ENCODE measurements around the gene CACNA1D.

CACNA1D gene

DNA sequence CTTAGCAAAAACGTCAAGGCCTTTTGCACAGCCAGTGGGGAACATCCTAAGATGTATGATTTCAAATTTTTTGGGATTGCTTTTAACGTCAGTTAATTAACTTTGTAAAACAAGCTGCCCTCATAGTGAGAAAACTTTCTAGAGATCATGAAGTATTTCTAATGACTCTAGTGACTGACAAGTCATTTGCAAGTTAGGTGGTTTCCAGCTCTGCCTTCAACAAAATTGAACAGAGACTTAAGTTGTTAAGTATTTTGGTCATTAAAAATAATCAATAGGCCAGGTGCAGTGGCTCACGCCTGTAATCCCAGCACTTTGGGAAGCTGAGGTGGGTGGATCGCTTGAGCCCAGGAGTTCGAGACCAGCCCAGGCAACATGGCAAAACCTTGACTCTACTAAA is 280.6 kb downstream of the CACNA1D start:
- DNase-seq (ENCODE audit: extremely low read depth in 1 of 2, low read depth in 1 of 2): no peak

DNA sequence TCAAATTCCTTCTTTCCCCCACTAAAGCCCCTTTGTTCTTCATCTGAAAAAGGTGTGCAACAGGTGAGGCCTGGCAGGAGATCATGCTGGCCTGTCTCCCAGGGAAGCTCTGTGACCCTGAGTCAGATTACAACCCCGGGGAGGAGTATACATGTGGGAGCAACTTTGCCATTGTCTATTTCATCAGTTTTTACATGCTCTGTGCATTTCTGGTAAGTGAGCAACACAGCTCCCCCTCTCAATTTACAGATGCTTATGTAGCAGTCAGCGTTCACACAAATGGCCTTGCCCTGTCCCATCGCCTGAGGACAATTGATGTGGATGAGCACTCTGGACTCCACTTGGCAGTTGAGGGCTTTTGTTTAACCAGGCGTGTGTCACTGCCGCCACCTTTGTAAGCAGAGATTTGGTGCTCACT is 281.4 kb downstream of the CACNA1D start:
- DNase-seq (ENCODE audit: extremely low read depth in 1 of 2, low read depth in 1 of 2): no peak

DNA sequence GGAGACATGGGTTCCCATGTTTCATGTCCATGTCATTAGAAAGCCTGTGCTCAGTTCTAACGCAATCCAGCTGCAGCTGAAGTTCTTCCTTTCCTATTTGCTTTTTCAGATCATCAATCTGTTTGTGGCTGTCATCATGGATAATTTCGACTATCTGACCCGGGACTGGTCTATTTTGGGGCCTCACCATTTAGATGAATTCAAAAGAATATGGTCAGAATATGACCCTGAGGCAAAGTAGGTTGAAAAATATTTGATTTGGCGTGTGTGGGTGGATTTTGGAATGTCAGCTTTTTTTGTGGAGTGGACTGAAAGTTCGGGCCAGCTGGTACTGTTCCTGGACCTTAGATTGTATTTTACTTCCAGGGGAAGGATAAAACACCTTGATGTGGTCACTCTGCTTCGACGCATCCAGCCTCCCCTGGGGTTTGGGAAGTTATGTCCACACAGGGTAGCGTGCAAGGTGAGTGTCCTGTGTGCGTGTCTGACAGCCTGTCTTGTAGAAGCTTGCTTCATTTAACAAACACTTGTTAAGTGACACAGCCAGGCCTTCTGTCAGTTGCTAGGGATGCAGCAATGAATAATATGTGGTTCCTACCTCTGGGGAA is 282.2 kb downstream of the CACNA1D start:
- no peak for DNase-seq (ENCODE audit: extremely low read depth in 1 of 2, low read depth in 1 of 2)

DNA sequence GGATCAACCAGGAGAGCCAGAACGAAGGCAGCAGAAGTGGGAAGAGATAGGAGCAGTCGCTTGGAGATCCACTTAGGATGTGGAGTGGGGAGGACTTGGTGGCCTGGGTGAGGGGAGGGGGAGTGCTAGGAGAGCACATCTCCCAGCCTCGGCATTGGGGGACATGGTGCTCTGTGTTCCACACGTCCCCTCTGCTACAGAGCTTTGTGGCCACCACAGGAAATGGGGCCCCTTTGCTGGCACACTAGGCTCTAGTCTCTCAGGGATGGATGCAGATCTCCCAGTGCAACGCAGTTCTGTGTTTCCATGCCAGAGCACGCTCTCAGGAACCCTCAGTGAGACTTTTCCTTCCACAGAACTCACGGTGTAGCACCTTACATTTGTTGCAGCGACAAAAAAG is 283.1 kb downstream of the CACNA1D start:
- no peak for DNase-seq (ENCODE audit: extremely low read depth in 1 of 2, low read depth in 1 of 2)

DNA sequence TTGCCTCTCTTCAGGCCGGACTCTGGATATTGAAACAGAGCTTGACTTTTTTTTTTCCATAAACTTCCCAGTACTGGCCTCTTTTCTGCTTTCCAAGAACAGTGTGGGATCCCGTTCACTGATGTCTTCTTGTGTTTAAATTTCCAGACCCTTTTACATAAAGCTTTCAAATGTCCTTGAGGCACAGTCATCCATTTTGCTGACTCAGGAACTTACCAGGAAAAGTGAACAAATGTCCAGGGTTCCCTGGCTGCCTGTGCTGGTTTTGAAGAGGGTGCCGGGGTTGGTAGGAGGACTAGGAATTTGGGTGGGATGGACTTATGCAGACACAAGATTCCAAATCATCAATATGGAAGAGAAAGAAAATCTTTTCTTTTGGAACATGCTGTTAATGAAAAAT is 283.7 kb downstream of the CACNA1D start:
- DNase-seq (ENCODE audit: extremely low read depth in 1 of 2, low read depth in 1 of 2): no peak

DNA sequence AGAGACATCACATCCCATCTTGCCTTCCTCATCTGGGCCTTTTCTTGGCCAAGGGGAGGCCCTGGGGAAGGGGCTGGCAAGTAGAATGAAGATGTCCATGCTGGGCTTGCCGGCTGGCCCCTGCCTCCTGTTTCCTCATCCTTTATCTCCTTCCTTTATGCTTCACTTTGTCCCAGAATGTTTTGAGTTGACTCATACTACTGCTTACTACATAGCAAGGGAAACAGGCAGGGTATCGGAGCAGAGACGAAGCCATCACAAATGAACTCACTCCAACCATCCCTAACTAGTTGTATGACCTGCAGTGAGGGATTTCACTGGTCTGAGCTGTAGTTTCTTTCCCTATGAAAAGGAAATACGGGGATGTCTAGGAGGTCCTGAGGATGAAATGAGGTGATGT is 285.8 kb downstream of the CACNA1D start:
- DNase-seq (ENCODE audit: extremely low read depth in 1 of 2, low read depth in 1 of 2): no peak

DNA sequence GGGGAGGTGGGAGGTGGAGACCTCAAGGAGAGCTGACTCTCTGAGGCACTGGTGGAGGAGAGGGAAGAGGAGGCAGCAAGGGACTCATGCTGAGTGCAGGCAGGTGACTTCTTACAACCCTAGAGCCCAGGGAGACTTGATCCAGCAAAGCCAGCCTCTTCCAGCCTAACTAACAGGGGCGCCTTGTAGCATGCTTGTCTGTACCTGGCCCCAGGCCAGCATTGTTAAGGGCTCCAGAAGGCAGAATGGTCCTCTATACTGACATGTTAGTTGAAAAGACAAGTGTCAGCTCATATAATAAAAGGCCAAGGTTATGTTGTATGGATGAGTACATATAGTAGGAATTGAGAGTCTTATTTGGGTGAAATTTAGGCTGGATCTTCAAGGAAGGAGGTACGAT is 286.4 kb downstream of the CACNA1D start:
- DNase-seq (ENCODE audit: extremely low read depth in 1 of 2, low read depth in 1 of 2): no peak

DNA sequence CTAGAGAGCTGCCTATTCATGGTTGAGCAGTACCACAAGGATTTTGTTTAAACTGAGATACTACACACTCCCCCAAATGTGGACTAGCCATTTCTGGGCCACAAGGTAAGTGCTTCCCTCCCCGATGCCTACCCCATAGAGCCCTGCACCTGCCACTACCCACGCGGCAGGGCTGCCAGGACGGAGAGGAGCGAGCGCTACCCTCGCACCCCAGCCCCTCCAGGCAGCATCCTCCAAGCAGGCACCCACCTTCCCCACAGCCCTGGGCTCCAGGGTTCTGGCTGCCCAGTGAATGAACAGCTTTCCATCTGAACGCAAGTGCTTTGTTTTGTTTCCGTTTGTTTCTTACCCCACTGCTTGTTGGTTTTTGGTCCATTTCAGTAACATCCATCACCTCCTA is 292.6 kb downstream of the CACNA1D start:
- no peak for DNase-seq (ENCODE audit: extremely low read depth in 1 of 2, low read depth in 1 of 2)

DNA sequence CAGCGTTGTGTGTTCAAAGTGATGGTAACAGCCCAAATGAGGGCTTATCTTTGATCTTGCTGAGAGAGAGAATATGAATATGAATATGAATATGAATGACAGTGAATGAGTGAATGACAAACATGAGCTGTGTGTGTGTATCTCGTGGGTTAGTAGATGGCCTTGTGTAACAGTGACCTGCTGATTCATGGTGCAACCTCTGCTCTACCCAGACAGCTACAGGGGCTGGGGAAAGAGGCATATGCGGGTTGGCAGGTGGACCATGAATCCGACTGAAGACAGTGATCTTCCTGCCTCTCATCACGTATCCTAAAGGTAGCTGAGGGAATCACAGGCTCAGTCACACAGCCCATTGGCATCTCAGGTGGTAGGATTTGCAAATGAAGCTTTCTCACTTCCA is 293.6 kb downstream of the CACNA1D start:
- DNase-seq (ENCODE audit: extremely low read depth in 1 of 2, low read depth in 1 of 2): no peak

DNA sequence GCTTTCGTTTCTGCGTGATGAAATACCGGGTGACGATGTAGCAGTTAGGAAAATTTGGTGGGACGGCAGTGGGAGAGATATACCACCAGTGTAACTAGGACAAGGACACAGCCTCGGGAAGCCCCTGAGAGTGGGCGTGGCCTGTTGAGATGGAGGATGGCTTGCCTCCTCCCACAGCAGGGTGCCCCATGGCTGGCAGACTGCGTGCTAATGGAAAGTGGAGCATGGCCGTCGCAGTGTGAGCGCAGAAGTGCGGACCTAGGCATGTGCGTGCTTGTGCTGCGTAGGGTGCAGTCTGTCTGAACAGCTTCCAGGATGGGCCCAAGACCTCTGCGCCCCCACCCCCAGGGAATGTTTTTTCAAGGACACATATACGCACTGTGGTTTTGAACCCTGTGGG is 295.0 kb downstream of the CACNA1D start:
- no peak for DNase-seq (ENCODE audit: extremely low read depth in 1 of 2, low read depth in 1 of 2)

DNA sequence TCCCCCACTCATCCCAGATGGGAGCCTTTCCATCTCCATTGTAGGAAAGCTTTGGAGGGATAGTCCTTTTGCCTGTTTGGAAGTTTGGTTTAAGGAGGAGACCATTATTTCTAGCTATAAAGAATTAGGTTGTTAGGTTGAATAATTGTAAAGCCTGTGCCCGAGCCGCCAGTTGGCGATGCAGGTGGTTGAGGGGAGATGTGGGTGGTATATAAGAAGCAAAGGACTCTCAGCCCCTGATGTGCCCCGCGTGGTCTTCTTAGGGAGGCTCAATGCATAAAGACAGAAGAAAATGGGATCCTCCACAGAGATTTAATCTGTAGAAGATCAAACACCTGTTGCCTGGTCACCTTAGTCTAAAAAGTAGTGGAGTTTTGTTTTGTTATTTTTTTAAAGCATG is 296.1 kb downstream of the CACNA1D start:
- DNase-seq (ENCODE audit: extremely low read depth in 1 of 2, low read depth in 1 of 2): no peak

DNA sequence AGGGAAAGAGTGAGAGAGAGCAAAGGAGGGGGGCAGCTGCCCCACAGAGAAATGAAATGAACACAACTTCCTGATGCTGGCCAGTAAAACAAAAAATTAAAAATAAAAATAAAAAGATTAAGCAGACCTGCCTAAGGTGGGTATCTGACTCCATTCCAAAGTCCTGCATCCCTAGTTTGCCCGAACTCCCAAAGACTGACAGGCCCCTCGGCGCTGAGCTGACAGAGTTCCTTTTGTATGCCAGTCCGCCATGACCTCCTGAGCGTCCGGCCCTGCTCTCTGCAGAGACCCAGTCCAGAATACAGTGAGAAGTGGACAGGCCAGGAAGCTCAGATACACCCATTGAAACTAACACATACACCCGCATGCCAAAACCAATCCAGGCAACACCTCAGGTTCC is 296.9 kb downstream of the CACNA1D start:
- no peak for DNase-seq (ENCODE audit: extremely low read depth in 1 of 2, low read depth in 1 of 2)

DNA sequence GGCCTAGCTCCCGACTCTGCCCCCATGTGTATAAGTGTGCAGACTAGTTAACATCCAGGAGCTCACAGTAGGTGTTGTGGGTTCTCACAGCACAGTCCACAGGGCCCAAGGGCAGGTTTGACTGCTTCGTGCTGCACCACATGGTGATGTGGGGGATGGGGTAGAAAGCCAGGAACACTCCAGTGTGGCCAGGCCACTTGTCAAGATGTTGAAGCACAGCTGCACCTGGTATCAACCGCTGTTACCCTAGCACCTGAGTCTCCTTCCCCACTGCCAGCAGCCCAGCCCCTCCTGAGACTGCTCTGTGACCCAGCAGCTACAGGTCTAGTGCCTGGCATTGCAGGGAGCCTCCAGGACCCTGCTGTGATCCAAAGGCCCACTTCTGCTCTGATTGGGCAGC is 298.5 kb downstream of the CACNA1D start:
- DNase-seq (ENCODE audit: extremely low read depth in 1 of 2, low read depth in 1 of 2): no peak

DNA sequence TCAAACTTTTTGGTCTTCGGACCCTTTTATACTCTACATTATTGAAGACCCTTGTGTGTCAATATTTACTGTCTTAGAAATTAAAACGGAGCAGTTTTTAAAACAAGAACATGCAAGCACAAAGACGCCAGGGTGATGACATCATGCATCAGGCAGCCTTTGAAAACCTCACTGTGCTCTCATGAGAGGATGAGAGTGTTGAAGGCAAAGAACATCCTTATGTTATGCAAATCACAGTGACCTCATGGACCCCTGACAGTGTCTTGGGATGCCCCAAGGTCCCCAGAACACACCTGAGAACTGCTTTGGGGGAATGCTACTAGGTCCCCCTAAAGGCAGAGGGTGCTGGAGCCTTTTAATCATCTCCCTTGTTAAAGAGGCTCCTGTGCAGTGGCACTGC is 300.2 kb downstream of the CACNA1D start:
- no peak for DNase-seq (ENCODE audit: extremely low read depth in 1 of 2, low read depth in 1 of 2)

DNA sequence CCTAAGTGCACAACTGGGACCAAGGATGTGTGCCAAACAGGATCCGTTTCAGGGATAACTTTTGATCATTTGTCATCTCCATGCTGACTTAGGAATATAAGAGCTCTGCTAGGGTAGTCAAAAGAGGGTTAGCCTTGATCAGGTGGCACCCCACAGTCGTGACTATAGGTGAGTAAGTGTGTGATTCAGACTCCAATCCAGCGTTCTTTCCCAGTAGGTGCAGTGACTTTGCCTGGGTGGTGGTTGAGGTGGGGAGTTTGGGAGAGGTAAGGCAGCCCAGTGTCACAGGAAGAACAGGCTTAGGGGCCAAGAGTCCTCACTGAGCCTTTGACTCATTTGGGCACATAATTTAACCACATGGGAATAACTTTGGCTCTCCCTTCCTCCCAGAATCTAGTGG is 300.8 kb downstream of the CACNA1D start:
- no peak for DNase-seq (ENCODE audit: extremely low read depth in 1 of 2, low read depth in 1 of 2)

DNA sequence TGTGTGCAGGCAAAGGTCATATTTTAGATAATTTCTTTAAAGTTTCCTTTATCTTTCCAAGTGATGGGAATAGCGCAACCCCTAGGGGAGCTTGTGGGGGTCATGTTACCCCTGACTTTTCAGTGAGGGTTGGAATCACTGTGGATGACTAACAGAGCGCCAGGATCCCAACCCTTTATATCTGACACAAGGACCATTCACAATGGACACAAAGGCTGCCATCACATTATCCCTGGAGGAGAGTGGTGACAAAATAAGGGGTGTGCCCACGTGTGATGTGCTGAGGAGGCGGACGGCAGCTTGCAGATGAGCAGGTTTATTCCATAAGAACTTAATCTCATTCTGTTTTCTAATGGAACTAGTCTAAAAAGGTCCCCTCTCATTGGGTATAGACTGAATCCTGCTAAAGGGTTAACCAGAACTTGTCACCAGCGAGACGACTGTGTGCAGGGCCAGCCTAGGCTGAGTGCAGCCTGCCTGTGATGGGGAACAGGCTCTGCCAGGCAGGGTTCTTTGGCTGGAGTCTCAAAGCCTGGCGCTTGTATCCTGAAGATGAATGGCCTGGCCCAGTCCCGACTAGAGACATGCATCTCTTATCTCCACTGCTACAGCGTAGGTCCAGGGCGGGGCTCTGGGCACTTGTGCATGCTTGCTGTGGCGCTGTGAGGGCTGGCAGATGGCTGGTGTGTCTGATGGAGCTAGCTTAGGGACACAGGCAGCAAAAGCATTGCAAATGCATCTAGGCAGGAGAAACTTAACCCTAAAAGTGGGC is 301.6 kb downstream of the CACNA1D start:
- no peak for DNase-seq (ENCODE audit: extremely low read depth in 1 of 2, low read depth in 1 of 2)

DNA sequence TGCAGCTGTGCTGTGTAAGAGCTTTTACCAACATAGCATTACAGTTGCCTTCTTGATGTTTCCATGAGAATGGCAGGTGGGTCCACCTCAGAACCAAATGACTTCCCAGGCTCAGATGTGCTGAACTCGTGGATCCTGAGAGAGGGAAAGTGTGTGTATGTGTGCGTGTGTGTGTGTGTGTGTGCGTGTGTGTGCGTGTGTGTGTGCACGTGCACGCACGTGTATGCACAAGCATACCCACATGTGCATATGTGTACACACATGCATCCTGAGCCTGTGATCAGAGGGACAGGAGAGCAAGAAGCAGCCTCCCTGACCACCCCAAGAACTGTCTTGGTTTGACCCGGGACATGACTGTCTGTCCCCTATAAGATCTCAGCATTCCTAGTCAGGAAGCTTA is 303.7 kb downstream of the CACNA1D start:
- no peak for DNase-seq (ENCODE audit: extremely low read depth in 1 of 2, low read depth in 1 of 2)

DNA sequence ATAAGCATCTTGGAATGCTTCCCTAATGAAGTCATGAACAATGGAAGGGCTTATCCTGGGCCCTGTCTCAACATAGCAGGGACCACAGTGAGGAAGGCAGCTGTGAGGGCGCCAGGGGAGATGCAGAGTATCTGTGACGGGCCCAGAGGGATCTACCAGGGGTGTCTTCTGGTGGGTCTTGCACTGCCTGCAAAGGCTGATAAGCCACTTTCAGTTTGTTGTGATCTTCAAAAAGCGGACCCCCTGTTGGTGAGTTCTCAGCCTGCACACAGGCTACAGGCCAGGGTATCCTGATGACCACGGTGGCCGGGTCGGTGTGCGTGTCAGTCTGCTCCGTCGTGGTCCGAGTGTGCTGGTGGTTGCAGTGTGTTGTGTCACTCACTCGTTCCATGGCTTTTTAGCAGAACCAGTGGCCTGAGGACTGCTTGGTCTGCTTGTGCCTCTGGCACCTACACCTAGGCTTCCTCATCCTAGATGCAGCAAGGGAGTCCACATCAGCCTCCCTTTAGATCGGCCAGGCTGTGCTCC is 305.0 kb downstream of the CACNA1D start:
- DNase-seq (ENCODE audit: extremely low read depth in 1 of 2, low read depth in 1 of 2): no peak

DNA sequence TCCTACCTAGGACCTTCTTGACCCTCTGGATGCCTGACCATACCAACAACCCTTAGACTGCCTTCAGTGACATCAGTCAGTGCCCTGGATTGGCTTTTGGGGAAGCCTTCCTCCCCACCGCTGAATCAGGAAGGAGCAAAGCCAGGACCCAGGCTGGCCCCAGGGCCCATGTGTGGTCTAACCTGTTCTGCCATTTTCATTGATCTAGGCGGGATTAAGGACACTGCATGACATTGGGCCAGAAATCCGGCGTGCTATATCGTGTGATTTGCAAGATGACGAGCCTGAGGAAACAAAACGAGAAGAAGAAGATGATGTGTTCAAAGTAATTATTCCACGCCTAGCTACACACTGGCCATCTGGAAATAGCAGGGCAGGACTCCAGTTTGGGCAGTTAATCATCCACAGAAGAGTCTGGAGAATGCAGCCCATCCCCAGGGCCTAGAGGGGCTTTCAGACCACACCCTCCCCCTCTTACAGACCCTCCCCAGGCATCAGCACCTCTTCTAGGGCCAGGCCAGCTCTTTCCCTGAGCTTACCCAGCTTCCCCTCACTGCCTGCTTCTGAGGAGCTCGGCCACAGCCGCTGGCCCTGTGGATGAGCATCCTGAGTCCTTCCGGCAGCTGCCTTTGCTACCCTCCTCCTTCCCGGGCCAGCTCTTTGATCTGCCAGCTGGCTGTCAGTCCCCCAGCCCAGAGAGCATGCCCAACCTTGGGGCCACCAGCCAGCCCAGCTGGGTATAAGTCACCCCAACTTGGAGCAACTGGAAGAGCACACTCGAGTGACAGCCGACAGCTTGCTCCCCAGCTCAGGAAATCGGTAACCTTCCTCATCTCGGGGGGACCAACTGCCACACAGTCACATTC is 305.9 kb downstream of the CACNA1D start:
- no peak for DNase-seq (ENCODE audit: extremely low read depth in 1 of 2, low read depth in 1 of 2)

DNA sequence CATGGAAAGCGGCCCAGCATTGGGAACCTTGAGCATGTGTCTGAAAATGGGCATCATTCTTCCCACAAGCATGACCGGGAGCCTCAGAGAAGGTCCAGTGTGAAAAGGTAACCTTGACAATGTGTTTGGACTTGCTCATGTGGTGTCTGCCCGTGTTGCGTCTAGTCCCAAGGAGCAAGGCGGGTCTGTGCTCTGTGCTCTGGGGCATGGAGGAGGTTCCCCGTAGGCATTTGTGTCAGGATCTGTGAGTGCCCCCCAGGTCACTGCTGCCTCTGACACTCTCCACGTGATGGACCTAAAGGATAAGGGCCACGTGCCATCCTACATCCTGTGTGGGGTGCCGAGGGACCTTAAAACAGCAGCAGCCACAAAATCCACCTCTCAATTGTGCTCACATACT is 306.9 kb downstream of the CACNA1D start:
- no peak for DNase-seq (ENCODE audit: extremely low read depth in 1 of 2, low read depth in 1 of 2)

DNA sequence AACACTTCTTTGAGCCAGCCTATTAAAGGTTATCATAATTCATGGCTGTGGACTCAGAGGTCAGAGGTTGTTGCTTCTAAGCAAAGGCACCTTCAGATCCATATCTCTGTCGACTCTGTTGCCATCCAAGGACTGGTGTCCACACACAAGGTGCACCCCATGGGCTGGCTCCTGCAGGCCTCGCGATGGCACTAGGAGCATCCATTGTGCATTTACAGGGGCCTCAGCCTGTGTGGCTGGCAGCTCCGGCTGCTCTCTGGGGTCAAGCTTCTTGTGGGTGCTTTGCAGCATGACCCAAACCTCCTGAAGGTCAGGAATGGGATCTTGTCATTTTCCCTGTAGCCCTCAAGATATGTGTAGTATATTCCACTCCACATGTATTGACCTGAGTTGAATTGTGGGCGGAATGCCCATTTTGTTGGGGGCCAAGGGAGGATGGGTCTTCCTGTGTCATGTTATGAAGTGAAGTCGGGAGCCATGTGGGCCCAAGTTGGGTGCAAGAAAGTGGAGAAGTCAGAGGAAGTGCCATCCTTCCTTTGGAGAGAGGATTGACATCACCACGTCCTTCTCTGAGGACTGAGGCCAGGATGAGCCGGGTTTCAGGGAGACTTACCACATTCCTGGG is 308.0 kb downstream of the CACNA1D start:
- DNase-seq (ENCODE audit: extremely low read depth in 1 of 2, low read depth in 1 of 2): no peak

Measured in stimulated activated CD8-positive, alpha-beta memory T cell treated with anti-CD3 and anti-CD28 coated beads, Interleukin-7, amount 100 ng/mL, for 48 hours (primary cell).